SK-N-SH (cell line): Measurements from ENCODE around the gene NRM. TPM values are rescaled to one million over a fixed set of nuclear protein-coding genes. Genes with fewer than 3 reads are reported as not detected.

Source experiments
- CTCF ChIA-PET: fragments of 300-600, 350-600 bp; formaldehyde crosslinking; extraction: SDS; loops from one replicate; lab custom pipeline; 2021; lab: Yijun Ruan, JAX
- POLR2A ChIA-PET: fragments of 350-600 bp; sonication (Branson Sonifier 250); formaldehyde crosslinking; extraction: SDS; loops from one replicate; lab custom pipeline; 2020; ENCODE audit warnings: antibody characterized with exemption, inconsistent platforms; lab: Yijun Ruan, JAX
- DNase-seq: peaks from one replicate; pipeline ENCODE4 v3.0.0; 2012
- H2AFZ ChIP-seq: fragments of 200-600 bp; sonication (generic); 2 replicates; pipeline ENCODE4 v1.8.1; 2016; ENCODE audit warnings: antibody characterized with exemption, mild to moderate bottlenecking, low read depth
- H3F3A ChIP-seq: fragments of 200-600 bp; sonication (generic); replicated peaks from 2 replicates; pipeline ENCODE3; 2016; ENCODE audit warnings: antibody characterized with exemption, mild to moderate bottlenecking; ENCODE audit not compliant: insufficient read depth
- H3K27ac ChIP-seq, 2 experiments: fragments of 200-500 bp in 1 of 2; fragments of 200-600 bp in 1 of 2; sonication (Bioruptor generic) in 1 of 2; sonication (generic), shearing (Covaris generic) in 1 of 2; 2 replicates each; pipeline versions ENCODE4 v1.5.1 to v1.6.1; 2014 to 2016; ENCODE audit warnings: low read depth in 2 of 2, inconsistent platforms in 1 of 2, low read length in 1 of 2, mild to moderate bottlenecking in 1 of 2, mixed read lengths in 1 of 2
- H3K27me3 ChIP-seq: fragments of 200-600 bp; sonication (generic), shearing (Covaris generic); 2 replicates; pipeline ENCODE4 v1.6.1; 2016; ENCODE audit warnings: mixed run types; ENCODE audit not compliant: insufficient read depth
- H3K36me3 ChIP-seq, 2 experiments: fragments of 200-500 bp in 1 of 2; fragments of 200-600 bp in 1 of 2; sonication (Bioruptor generic) in 1 of 2; sonication (generic) in 1 of 2; replicated peaks in 1 of 2; 2 replicates each; pipeline versions ENCODE3 to v1.5.1; 2014 to 2016; ENCODE audit warnings: low read length in 1 of 2, mild to moderate bottlenecking in 1 of 2; ENCODE audit not compliant: insufficient read depth in 2 of 2, control insufficient read depth in 1 of 2
- H3K4me1 ChIP-seq, 2 experiments: fragments of 200-500 bp in 1 of 2; fragments of 200-600 bp in 1 of 2; sonication (Bioruptor generic) in 1 of 2; sonication (generic), shearing (Covaris generic) in 1 of 2; 2 replicates each; pipeline versions ENCODE4 v1.5.1 to v1.6.1; 2014 to 2016; ENCODE audit warnings: low read depth in 1 of 2, low read length in 1 of 2, mixed run types in 1 of 2; ENCODE audit not compliant: insufficient read depth in 2 of 2, control insufficient read depth in 1 of 2
- H3K4me2 ChIP-seq: fragments of 200-600 bp; sonication (generic), shearing (Covaris generic); 2 replicates; pipeline ENCODE4 v1.6.1; 2017; ENCODE audit warnings: mixed run types
- H3K4me3 ChIP-seq, 2 experiments: fragments of 200-500 bp in 1 of 2; fragments of 200-600 bp in 1 of 2; sonication (Bioruptor generic) in 1 of 2; sonication (generic), shearing (Covaris generic) in 1 of 2; 2 replicates each; pipeline versions ENCODE4 v1.5.1 to v1.8.1; 2014 to 2016; ENCODE audit warnings: low read depth in 2 of 2, inconsistent platforms in 1 of 2, low read length in 1 of 2, mild to moderate bottlenecking in 1 of 2, mixed read lengths in 1 of 2, moderate library complexity in 1 of 2
- H3K79me2 ChIP-seq: fragments of 200-600 bp; sonication (generic); 2 replicates; pipeline ENCODE4 v1.8.1; 2017; ENCODE audit warnings: mild to moderate bottlenecking; ENCODE audit not compliant: insufficient read depth
- H3K9ac ChIP-seq: fragments of 200-600 bp; sonication (generic); 2 replicates; pipeline ENCODE4 v1.6.1; 2017; ENCODE audit warnings: mixed run types
- H3K9me2 ChIP-seq: fragments of 200-600 bp; sonication (generic); 2 replicates; pipeline ENCODE4 v1.6.1; 2017; ENCODE audit warnings: mixed run types
- H3K9me3 ChIP-seq: fragments of 200-600 bp; sonication (generic); 2 replicates; pipeline ENCODE4 v1.6.1; 2017; ENCODE audit warnings: mixed run types, mild to moderate bottlenecking, moderate library complexity
- H4K20me1 ChIP-seq: fragments of 200-600 bp; sonication (generic); 2 replicates; pipeline ENCODE4 v1.6.1; 2017; ENCODE audit warnings: mild to moderate bottlenecking, mixed run types; ENCODE audit not compliant: insufficient read depth
- EP300 ChIP-seq, 2 experiments: IDR thresholded peaks; 2 replicates each; pipeline versions ENCODE4 v1.4.0 to v1.6.1; 2012; ENCODE audit warnings: borderline replicate concordance in 1 of 2, low read depth in 1 of 2, low read length in 1 of 2
- EZH2phosphoT487 ChIP-seq: fragments of 200-600 bp; sonication (generic); IDR thresholded peaks from 2 replicates; pipeline ENCODE4 v1.6.1; 2017; ENCODE audit warnings: low read depth, mixed run types, mild to moderate bottlenecking, antibody characterized with exemption, moderate library complexity, borderline replicate concordance
- FOSL2 ChIP-seq: IDR thresholded peaks from 2 replicates; pipeline ENCODE4 v1.4.0; 2012; ENCODE audit warnings: low read depth, mild to moderate bottlenecking, moderate library complexity, borderline replicate concordance
- FOXM1 ChIP-seq: IDR thresholded peaks from 2 replicates; pipeline ENCODE4 v1.4.0; 2012; ENCODE audit warnings: low read depth, mild to moderate bottlenecking
- GABPA ChIP-seq: IDR thresholded peaks from 2 replicates; pipeline ENCODE4 v1.4.0; 2012; ENCODE audit warnings: low read depth, mild to moderate bottlenecking
- GATA2 ChIP-seq: sonication (generic); formaldehyde crosslinking; IDR thresholded peaks from 2 replicates; pipeline ENCODE4 v1.5.0; 2020; ENCODE audit warnings: mild to moderate bottlenecking, missing genetic modification reagents
- JUND ChIP-seq: IDR thresholded peaks from 2 replicates; pipeline ENCODE4 v1.4.0; 2012
- NRF1 ChIP-seq: IDR thresholded peaks from 2 replicates; pipeline ENCODE4 v1.6.1; 2012; ENCODE audit warnings: low read depth, mild to moderate bottlenecking, low read length
- RCOR1 ChIP-seq: fragments of 150-350 bp; IDR thresholded peaks from 2 replicates; pipeline ENCODE4 v1.6.1; 2017; ENCODE audit warnings: antibody characterized with exemption, low read length
- RFX5 ChIP-seq: IDR thresholded peaks from 2 replicates; pipeline ENCODE4 v1.6.1; 2012; ENCODE audit warnings: mild to moderate bottlenecking, improper control_type of control experiment, low read length
- RXRA ChIP-seq: IDR thresholded peaks from 2 replicates; pipeline ENCODE4 v1.4.0; 2012; ENCODE audit warnings: low read depth, mild to moderate bottlenecking, borderline replicate concordance
- SIN3A ChIP-seq: IDR thresholded peaks from 2 replicates; pipeline ENCODE4 v1.6.1; 2012; ENCODE audit warnings: low read depth, mild to moderate bottlenecking, low read length, moderate library complexity, borderline replicate concordance
- SMC3 ChIP-seq: IDR thresholded peaks from 2 replicates; pipeline ENCODE4 v1.6.1; 2012; ENCODE audit warnings: low read depth, low read length, improper control_type of control experiment
- TEAD4 ChIP-seq: IDR thresholded peaks from 2 replicates; pipeline ENCODE4 v1.4.0; 2012; ENCODE audit warnings: mild to moderate bottlenecking, borderline replicate concordance; ENCODE audit not compliant: insufficient read depth
- WGBS: methylation state at CpG from one replicate; pipeline ENCODE4 v1.1.6; 2017; ENCODE audit warnings: low lambda C conversion rate; 5-methylcytosine and 5-hydroxymethylcytosine counted together
- polyA plus RNA-seq, 3 experiments: library from polyadenylated mRNA; depleted of rRNA; stranded (reverse); fragments of >200 nt; gene quantifications; 2 replicates each; pipeline ENCODE4 v1.2.3, GENCODE V29; 2012
- TF ChIP-seq, protein P1 (sequence below): IDR thresholded peaks from 2 replicates; pipeline ENCODE4 v1.4.0; 2012; ENCODE audit warnings: low read depth, borderline replicate concordance
- TF ChIP-seq, protein P2 (sequence below): IDR thresholded peaks from 2 replicates; pipeline ENCODE4 v1.4.0; 2012; ENCODE audit warnings: low read depth
- TF ChIP-seq, protein P3 (sequence below): IDR thresholded peaks from 2 replicates; pipeline ENCODE4 v1.4.0; 2012; ENCODE audit warnings: low read depth, borderline replicate concordance
- TF ChIP-seq, protein P4 (sequence below): IDR thresholded peaks from 2 replicates; pipeline ENCODE4; 2012
- TF ChIP-seq, protein P5 (sequence below): fragments of 200-600 bp; sonication (generic); IDR thresholded peaks from 2 replicates; pipeline ENCODE4 v1.6.1; 2017; ENCODE audit warnings: antibody characterized with exemption, mild to moderate bottlenecking, moderate library complexity

NRM gene
- polyA plus RNA-seq, 1 of the 3 experiments (the other 2 are of a cell fraction) = 26.8 TPM

DNA sequence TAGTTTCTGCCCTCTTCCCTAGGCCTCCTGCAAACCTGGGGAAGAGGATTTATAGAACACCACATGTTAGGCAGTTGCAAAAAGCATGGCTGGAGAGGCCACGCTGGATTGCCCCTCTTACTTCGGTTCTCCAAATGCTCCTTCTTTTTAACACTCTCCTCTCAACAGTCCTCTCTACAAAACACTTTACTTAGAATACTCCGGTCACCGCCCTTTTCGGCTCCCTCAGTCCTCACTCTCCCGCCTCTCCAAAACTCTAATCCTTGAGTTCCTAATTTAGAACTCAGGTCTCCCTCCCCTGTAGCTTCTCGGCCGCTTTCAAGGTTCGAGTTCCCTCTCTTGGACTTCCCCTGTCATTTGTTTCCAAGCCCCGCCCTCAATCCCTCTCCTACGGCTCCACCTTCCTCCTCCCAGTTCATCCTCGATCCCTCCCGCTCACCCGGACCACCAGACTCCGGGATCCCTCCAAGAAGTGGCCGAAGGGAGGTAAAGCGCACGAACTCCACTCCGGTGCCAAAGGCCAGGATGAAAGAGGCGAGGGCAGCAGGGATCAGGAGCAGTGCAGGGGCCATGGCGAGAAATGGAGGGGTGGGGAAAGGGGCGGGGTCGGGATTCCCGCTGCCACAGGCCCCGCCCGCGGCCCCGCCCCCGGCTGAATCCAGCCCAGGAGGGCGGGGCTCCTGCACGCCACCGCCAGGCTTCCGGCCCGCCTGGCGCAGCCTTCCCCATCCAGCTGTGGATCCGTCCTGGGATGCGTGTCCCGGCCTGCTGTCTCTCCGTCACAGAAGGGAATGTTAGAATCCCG is at the start of gene NRM (continued):
- TF ChIP-seq, protein P1, sequence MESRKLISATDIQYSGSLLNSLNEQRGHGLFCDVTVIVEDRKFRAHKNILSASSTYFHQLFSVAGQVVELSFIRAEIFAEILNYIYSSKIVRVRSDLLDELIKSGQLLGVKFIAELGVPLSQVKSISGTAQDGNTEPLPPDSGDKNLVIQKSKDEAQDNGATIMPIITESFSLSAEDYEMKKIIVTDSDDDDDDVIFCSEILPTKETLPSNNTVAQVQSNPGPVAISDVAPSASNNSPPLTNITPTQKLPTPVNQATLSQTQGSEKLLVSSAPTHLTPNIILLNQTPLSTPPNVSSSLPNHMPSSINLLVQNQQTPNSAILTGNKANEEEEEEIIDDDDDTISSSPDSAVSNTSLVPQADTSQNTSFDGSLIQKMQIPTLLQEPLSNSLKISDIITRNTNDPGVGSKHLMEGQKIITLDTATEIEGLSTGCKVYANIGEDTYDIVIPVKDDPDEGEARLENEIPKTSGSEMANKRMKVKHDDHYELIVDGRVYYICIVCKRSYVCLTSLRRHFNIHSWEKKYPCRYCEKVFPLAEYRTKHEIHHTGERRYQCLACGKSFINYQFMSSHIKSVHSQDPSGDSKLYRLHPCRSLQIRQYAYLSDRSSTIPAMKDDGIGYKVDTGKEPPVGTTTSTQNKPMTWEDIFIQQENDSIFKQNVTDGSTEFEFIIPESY = no peak
- TF ChIP-seq SMC3 (no peak), NRF1 (peak; percentile 45; the same call in 1 of the 2 replicates), FOSL2 (no peak), EP300 (IDR thresholded peaks at IDR 0.05; ENCODE audit: borderline replicate concordance in 1 of 2, low read depth in 1 of 2, low read length in 1 of 2) (no peak), GATA2 (CRISPR knock-in tag) (no peak), SIN3A (peak; percentile 88)
- TF ChIP-seq, protein P2, sequence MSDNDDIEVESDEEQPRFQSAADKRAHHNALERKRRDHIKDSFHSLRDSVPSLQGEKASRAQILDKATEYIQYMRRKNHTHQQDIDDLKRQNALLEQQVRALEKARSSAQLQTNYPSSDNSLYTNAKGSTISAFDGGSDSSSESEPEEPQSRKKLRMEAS = peak; percentile 57
- TF ChIP-seq, protein P3, sequence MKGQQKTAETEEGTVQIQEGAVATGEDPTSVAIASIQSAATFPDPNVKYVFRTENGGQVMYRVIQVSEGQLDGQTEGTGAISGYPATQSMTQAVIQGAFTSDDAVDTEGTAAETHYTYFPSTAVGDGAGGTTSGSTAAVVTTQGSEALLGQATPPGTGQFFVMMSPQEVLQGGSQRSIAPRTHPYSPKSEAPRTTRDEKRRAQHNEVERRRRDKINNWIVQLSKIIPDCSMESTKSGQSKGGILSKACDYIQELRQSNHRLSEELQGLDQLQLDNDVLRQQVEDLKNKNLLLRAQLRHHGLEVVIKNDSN = no peak

DNA sequence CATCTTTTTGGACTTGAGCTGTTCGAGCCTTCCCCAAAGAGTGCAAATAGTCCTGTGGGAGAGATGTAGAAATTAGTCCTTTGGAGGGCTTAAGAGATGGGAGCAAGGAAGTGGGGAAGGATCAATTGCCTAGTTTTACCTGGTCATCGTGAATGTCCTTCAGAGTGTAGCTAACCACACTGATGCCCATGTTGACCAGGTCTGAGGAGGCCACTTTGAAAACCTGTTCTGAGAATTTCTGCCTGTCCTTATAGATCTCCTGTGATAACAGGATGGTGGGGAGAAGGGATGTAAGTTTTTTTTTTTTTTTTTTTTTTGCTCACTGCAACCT is 49.7 kb upstream of the NRM start:
- Histone ChIP-seq H2AFZ (no peak overlapping the region), H3K4me3 (no peak overlapping the region), H3K9me2 (no peaks in the 10 kb centered on the region), H3K27me3 (no peaks in the 10 kb centered on the region), H3K27ac (peak overlapping the region in 1 of 2 experiments; percentile 84; a peak in 2 of 4 replicates), H3K79me2 (peaks cover 81% of the 10 kb centered on the region), H3K36me3 (peaks cover 32 to 48% of the 10 kb centered on the region in 2 experiments), H3K9ac (peak overlapping the region; percentile 87), H4K20me1 (peaks cover 5% of the 10 kb centered on the region; the same call in 1 of the 2 replicates), H3K4me1 (peaks cover 21 to 26% of the 10 kb centered on the region in 2 experiments), H3F3A (peaks cover 8% of the 10 kb centered on the region), H3K9me3 (no peaks in the 10 kb centered on the region), H3K4me2 (peak overlapping the region; percentile 85)
- no peak for DNase-seq
- ChIA-PET POLR2A (interaction anchor here (0.8 kb wide), 1 partner anchor 9 kb away, joined by 6 read pairs; no protein-coding TSS in a partner anchor), CTCF (interaction anchor here (4.1 to 42.4 kb wide), 3 partner anchors 10 to 55 kb away, joined by 26 to 838 read pairs (median 73); partner anchors contain the start of genes DHX16, NRM and PPP1R18)
- 82% methylated on average over 2 of the region's 2 CpGs for WGBS
- TF ChIP-seq NRF1 (no peak), RXRA (no peak), EP300 (IDR thresholded peaks at IDR 0.05; ENCODE audit: borderline replicate concordance in 1 of 2, low read depth in 1 of 2, low read length in 1 of 2) (no peak), FOSL2 (no peak), FOXM1 (no peak), SIN3A (no peak), JUND (no peak), TEAD4 (no peak), RCOR1 (no peak), GABPA (no peak), EZH2phosphoT487 (no peak), RFX5 (no peak)
- TF ChIP-seq, protein P4, sequence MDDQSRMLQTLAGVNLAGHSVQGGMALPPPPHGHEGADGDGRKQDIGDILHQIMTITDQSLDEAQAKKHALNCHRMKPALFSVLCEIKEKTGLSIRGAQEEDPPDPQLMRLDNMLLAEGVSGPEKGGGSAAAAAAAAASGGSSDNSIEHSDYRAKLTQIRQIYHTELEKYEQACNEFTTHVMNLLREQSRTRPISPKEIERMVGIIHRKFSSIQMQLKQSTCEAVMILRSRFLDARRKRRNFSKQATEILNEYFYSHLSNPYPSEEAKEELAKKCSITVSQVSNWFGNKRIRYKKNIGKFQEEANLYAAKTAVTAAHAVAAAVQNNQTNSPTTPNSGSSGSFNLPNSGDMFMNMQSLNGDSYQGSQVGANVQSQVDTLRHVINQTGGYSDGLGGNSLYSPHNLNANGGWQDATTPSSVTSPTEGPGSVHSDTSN = no peak
- TF ChIP-seq, protein P5, sequence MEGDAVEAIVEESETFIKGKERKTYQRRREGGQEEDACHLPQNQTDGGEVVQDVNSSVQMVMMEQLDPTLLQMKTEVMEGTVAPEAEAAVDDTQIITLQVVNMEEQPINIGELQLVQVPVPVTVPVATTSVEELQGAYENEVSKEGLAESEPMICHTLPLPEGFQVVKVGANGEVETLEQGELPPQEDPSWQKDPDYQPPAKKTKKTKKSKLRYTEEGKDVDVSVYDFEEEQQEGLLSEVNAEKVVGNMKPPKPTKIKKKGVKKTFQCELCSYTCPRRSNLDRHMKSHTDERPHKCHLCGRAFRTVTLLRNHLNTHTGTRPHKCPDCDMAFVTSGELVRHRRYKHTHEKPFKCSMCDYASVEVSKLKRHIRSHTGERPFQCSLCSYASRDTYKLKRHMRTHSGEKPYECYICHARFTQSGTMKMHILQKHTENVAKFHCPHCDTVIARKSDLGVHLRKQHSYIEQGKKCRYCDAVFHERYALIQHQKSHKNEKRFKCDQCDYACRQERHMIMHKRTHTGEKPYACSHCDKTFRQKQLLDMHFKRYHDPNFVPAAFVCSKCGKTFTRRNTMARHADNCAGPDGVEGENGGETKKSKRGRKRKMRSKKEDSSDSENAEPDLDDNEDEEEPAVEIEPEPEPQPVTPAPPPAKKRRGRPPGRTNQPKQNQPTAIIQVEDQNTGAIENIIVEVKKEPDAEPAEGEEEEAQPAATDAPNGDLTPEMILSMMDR = no peak
